NCI-H446 treated with DMSO at 0.1 percent for 48 hours (cell line): Measurements from ENCODE around the gene DMRTB1.

Experiments
- DNase-seq: peaks from one replicate; lab custom pipeline; 2025; lab: John Stamatoyannopoulos, UW

The DMRTB1 gene

GRCh38 chr1:53435151-53435550 is 24.0 kb upstream of the DMRTB1 start:
- DNase-seq = no peak

GRCh38 chr1:53438427-53439336 is 20.5 kb upstream of the DMRTB1 start:
- DNase-seq = no peak

GRCh38 chr1:53439337-53440207 is 19.6 kb upstream of the DMRTB1 start:
- no peak for DNase-seq

GRCh38 chr1:53440633-53441032 is 18.6 kb upstream of the DMRTB1 start:
- no peak for DNase-seq

- no peak for DNase-seq
Observed at GRCh38 chr1:53442299-53442698, 16.9 kb upstream of the DMRTB1 start.

GRCh38 chr1:53446051-53446450 is 13.1 kb upstream of the DMRTB1 start:
- no peak for DNase-seq

- no peak for DNase-seq
Observed at GRCh38 chr1:53447413-53447812, 11.8 kb upstream of the DMRTB1 start.

GRCh38 chr1:53448241-53448841 is 10.9 kb upstream of the DMRTB1 start:
- no peak for DNase-seq

GRCh38 chr1:53449021-53449420 is 10.2 kb upstream of the DMRTB1 start:
- DNase-seq = no peak

GRCh38 chr1:53449693-53450092 is 9.5 kb upstream of the DMRTB1 start:
- DNase-seq = no peak

- no peak for DNase-seq
Observed at GRCh38 chr1:53450225-53450624, 9.0 kb upstream of the DMRTB1 start.

GRCh38 chr1:53454019-53454418 is 5.2 kb upstream of the DMRTB1 start:
- DNase-seq = no peak

GRCh38 chr1:53455364-53455991 is 3.7 kb upstream of the DMRTB1 start:
- DNase-seq = no peak

- no peak for DNase-seq
Observed at GRCh38 chr1:53458634-53459033, 565 bp upstream of the DMRTB1 start.

- no peak for DNase-seq
Observed at GRCh38 chr1:53460211-53460634, 1.0 kb downstream of the DMRTB1 start.

- DNase-seq = no peak
Observed at GRCh38 chr1:53460666-53461322, 1.6 kb downstream of the DMRTB1 start.

GRCh38 chr1:53461323-53462044 is 2.3 kb downstream of the DMRTB1 start:
- no peak for DNase-seq

- DNase-seq = no peak
Observed at GRCh38 chr1:53462193-53462592, 3.0 kb downstream of the DMRTB1 start.

- DNase-seq = peak; percentile 79
Observed at GRCh38 chr1:53462769-53463501, 3.7 kb downstream of the DMRTB1 start.
